Measurements from ENCODE around the gene ICAM5.
A peak's percentile ranks its signal among the peaks of the same experiment; 100 is the strongest.

ICAM5 gene

GRCh38 chr19:10332158-10332964 lies 42.6 kb downstream of the ICAM5 start:
- no peak overlapping the region for H2AFZ ChIP-seq (ENCODE audit: low read length)
- TF ChIP-seq EZH2 (optimal IDR thresholded peaks at IDR 0.05; ENCODE audit: low read depth, low read length): no peak
- no peak for TF ChIP-seq CTCF (IDR thresholded peaks at IDR 0.05; ENCODE audit: low read length)
- TF ChIP-seq EZH2phosphoT487 (IDR thresholded peaks at IDR 0.05; ENCODE audit: low read length): no peak
- peak overlapping the region; percentile 69; the same call in 1 of the 2 replicates for H3K27ac ChIP-seq (ENCODE audit: low read length)
- 0 out of 2 replicates have a peak, but pooled peaks cover 3% of the 10 kb centered on the region for H3K4me1 ChIP-seq (ENCODE audit: low read length)
- peaks cover 11% of the 10 kb centered on the region; the same call in 1 of the 2 replicates for H3K36me3 ChIP-seq (replicated peaks; ENCODE audit: insufficient read depth, low read length)
- H4K20me1 ChIP-seq (ENCODE audit: insufficient read depth, low read length): no peaks in the 10 kb centered on the region
- no peaks in the 10 kb centered on the region for H3K27me3 ChIP-seq (replicated peaks; ENCODE audit: insufficient read depth, low read length)
- peak overlapping the region; percentile 80 for H3K4me2 ChIP-seq (ENCODE audit: low read depth, low read length)
- no peaks in the 10 kb centered on the region for H3K9me2 ChIP-seq (replicated peaks; ENCODE audit: insufficient read depth, low read length)
- H3K9ac ChIP-seq (ENCODE audit: low read length): peak overlapping the region; percentile 91
- no peak for DNase-seq
- peaks cover 76% of the 10 kb centered on the region for H3K79me2 ChIP-seq (ENCODE audit: low read length)
- H3F3A ChIP-seq (ENCODE audit: insufficient read depth, low read length): no peaks in the 10 kb centered on the region
- peak overlapping the region; percentile 92 for H3K4me3 ChIP-seq (ENCODE audit: low read length)
- H3K9me3 ChIP-seq (replicated peaks; ENCODE audit: insufficient read depth, low read length): no peaks in the 10 kb centered on the region

- Histone ChIP-seq H3F3A (ENCODE audit: insufficient read depth, low read length) (no peaks in the 10 kb centered on the region), H3K79me2 (ENCODE audit: low read length) (peaks cover 69% of the 10 kb centered on the region), H3K9me2 (replicated peaks; ENCODE audit: insufficient read depth, low read length) (no peaks in the 10 kb centered on the region), H3K9me3 (replicated peaks; ENCODE audit: insufficient read depth, low read length) (no peaks in the 10 kb centered on the region), H3K36me3 (replicated peaks; ENCODE audit: insufficient read depth, low read length) (peaks cover 3% of the 10 kb centered on the region; the same call in 1 of the 2 replicates), H3K27ac (ENCODE audit: low read length) (peak within 1 kb of the TSS; percentile 69; the same call in 1 of the 2 replicates), H4K20me1 (ENCODE audit: insufficient read depth, low read length) (no peaks in the 10 kb centered on the region), H3K4me2 (ENCODE audit: low read depth, low read length) (peak within 1 kb of the TSS; percentile 80), H3K4me1 (ENCODE audit: low read length) (0 out of 2 replicates have a peak, but pooled peaks cover 3% of the 10 kb centered on the region), H3K9ac (ENCODE audit: low read length) (peak within 1 kb of the TSS; percentile 91), H3K4me3 (ENCODE audit: low read length) (peak within 1 kb of the TSS; percentile 92), H2AFZ (ENCODE audit: low read length) (peak within 1 kb of the TSS; percentile 76), H3K27me3 (replicated peaks; ENCODE audit: insufficient read depth, low read length) (no peaks in the 10 kb centered on the region)
- peak; percentile 98 for DNase-seq
- TF ChIP-seq EZH2 (optimal IDR thresholded peaks at IDR 0.05; ENCODE audit: low read depth, low read length): no peak
- TF ChIP-seq EZH2phosphoT487 (IDR thresholded peaks at IDR 0.05; ENCODE audit: low read length): no peak
- no peak for TF ChIP-seq CTCF (IDR thresholded peaks at IDR 0.05; ENCODE audit: low read length)
Observed at GRCh38 chr19:10332965-10333757, 43.4 kb downstream of the ICAM5 start, which contains the start of gene RAVER1. Gene RAVER1, minus strand, starts transcription at chr19:10333529. Its CDS starts 22 bp downstream, at chr19:10333507.

DNA sequence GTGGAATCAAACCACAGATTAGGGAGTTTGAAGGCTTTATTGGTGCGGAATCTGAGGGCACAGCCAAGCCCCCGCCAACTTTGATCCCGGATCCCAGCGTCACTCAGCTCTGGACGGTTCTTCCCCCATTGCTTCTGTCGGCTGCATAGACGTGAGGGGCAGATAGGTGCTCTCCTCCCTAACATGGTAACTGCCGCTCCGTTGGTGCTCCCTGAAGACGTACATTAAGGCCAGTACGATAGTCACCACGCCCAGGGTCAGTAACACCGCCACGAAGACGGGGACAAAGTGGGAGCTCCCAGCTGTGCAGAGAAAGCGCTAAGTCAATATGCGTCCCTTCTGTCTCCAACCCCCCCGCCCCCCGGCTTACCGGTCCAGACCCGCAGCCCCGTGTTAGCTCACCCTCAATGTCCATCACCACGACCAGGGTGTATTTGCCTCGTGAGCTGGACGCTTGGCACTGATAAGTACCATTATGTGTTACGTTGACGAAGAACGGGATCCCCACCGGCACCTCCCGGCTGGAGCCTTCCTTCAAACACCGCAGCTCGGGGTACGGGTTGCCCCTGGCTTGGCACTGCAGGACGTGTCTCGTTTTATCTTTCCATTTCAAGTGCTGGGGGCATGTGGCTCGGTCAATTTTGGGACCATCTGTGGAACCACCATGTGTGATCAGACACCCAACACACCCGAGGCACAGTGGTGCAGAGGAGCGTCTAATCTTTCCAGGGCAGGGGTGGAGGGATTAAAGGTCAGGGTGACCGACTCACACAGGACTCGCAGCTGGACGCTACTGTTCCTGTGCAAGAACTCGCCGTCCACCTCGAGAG lies 44.2 kb downstream of the ICAM5 start:
- Histone ChIP-seq H3K4me3 (ENCODE audit: low read length) (peak overlapping the region; percentile 92), H4K20me1 (ENCODE audit: insufficient read depth, low read length) (no peaks in the 10 kb centered on the region), H3K27ac (ENCODE audit: low read length) (no peak overlapping the region; the same call in 1 of the 2 replicates), H2AFZ (ENCODE audit: low read length) (peak overlapping the region; percentile 27), H3F3A (ENCODE audit: insufficient read depth, low read length) (no peaks in the 10 kb centered on the region), H3K9me3 (replicated peaks; ENCODE audit: insufficient read depth, low read length) (no peaks in the 10 kb centered on the region), H3K4me2 (ENCODE audit: low read depth, low read length) (peak overlapping the region; percentile 71), H3K79me2 (ENCODE audit: low read length) (peaks cover 69% of the 10 kb centered on the region), H3K4me1 (ENCODE audit: low read length) (peaks cover 8% of the 10 kb centered on the region; the same call in 1 of the 2 replicates), H3K9ac (ENCODE audit: low read length) (peak overlapping the region; percentile 91; the same call in 1 of the 2 replicates), H3K36me3 (replicated peaks; ENCODE audit: insufficient read depth, low read length) (peaks cover 3% of the 10 kb centered on the region; the same call in 1 of the 2 replicates), H3K9me2 (replicated peaks; ENCODE audit: insufficient read depth, low read length) (no peaks in the 10 kb centered on the region), H3K27me3 (replicated peaks; ENCODE audit: insufficient read depth, low read length) (no peaks in the 10 kb centered on the region)
- no peak for DNase-seq
- TF ChIP-seq CTCF (IDR thresholded peaks at IDR 0.05; ENCODE audit: low read length) (no peak), EZH2phosphoT487 (IDR thresholded peaks at IDR 0.05; ENCODE audit: low read length) (no peak), EZH2 (optimal IDR thresholded peaks at IDR 0.05; ENCODE audit: low read depth, low read length) (no peak)

All from MM.1S (cell line).